Stimulated activated CD8-positive, alpha-beta memory T cell treated with anti-CD3 and anti-CD28 coated beads, Interleukin-2, amount 100 ng/mL, for 1 hour (primary cell): Measurements from ENCODE around the gene KRT37.

ENCODE experiments used
- DNase-seq, 2 donors: peaks; one replicate each; pipeline ENCODE4 v3.0.0-alpha.2; 2020; ENCODE audit warnings: low read depth in 2 of 2

Gene KRT37

DNA sequence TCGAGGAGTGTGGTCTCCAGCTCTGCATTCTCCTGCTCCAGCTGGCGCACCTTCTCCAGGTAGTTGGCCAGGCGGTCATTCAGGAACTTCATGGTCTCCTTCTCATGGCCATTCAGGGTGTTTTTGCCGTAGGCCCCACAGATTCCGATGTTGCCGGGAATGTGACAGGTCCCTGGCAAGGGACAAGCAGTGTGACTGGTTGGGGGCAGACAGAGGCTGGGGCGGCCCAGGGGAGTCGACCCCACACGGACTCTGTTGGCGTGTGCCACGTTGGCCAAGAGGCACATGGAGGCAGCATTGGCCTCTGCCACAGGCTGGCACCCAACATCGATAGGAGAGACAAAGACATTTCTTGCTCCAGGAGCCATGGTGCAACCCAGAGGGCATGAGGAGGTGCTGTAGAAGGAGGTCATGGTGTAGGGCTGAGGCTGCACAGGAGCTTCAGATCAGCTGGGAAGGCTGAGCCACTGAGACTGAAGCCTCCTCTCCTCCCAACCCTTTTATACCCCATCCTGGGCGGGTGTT lies at the start of gene KRT37:
Gene KRT37, minus strand, starts transcription at position 475 of the 525 bp plus-strand sequence. Its CDS starts 62 bp downstream, at position 413.
- DNase-seq: no peak

DNA sequence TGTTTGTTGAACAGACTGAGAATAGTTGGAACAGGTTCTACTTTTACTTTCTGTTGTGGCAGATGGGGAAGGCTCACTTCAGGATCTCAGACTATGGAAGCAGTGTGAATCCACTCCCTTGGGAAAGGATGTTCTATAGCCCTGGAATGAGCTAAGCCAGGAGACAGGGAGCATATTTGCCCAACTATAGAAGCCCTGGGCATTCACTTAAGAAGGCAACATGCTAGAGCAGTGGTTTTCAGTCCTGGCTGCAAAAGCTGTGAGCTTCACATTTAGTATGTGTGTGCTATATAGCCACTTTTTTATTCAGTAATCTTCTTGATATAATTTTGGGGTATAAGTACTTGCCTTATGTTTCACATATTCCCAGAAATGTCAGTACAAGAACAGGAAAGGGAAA lies 44.0 kb upstream of the KRT37 start:
- DNase-seq: no peak

DNA sequence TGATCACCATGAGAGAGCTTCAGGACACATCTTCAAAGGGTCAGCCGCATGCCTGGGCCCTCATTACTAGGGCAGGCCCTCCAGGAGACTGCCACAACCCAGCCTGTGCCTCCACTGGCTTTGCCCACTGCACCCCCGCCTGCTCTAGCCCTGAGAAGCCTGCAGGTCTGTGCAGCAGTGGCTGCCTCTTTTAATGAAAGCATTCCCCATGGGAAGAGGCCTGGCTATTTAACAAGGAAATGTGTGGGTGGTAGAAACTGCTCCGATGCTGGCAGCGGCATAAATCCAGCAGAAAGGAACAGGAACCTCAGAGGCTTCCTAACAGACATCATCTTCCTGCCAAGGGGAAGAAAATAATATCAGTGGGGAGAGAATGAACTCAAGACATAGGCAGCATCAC lies 43.2 kb upstream of the KRT37 start:
- DNase-seq: no peak

DNA sequence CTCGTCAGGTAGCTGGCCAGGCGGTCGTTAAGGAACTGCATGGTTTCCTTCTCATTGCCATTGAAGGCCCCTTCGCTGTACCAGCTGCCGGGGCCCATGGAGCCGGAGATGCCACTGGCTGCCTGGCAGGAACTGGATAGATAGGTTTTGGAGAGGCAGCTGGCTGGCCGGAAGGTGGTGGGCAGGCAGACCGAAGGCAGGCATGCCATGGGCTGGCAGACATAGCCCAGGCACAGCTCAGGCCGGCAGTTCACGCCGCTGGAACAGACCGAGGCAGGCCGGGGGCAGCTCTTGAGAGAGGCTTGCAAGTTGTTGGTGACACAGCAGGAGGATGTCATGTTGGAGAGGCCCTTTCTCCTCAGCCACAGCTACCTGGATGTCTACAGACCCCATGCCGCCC lies 42.6 kb upstream of the KRT37 start, which contains the start of gene KRT32:
Gene KRT32, minus strand, starts transcription at position 399 of the 400 bp plus-strand sequence. Its CDS starts 61 bp downstream, at position 338.
- DNase-seq: no peak

DNA sequence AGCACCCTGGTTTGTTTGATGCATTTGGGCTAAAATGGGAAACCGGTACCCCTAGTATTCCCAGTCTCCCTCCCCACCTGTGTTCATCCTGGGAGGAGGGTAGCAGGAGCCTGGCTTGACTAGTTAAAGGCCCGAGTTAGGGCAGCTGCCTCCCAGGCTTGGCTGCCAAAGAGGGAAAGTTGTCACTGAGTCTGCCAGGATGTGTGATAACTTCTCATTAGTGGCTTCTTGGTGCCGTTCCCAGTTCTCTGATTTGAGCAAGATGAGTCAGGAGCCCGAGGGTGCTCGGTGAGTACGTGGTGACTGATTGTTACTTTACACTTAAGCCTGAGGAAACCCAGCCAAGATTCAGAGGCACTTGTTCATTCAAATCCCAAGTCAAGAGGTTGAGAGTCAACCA lies 40.3 kb upstream of the KRT37 start:
- DNase-seq: no peak

DNA sequence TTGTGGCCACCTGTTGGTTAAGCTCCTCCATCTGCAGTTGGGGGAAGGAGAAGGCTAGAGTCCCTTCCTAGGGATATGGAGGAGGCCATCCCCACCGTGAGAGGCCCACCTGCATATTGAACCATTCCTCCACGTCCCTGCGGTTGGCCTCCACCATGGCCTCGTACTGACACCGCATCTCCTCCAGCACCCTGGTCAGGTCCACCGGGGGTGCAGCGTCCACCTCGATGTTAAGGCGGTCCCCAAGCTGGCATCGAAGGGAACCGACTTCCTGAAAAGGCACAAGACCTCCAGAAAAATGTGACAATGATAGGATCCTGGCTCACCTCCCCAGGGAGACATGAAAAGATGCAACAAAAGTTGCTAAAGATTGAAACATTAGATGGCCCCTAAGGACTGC lies 39.8 kb upstream of the KRT37 start:
- no peak for DNase-seq

DNA sequence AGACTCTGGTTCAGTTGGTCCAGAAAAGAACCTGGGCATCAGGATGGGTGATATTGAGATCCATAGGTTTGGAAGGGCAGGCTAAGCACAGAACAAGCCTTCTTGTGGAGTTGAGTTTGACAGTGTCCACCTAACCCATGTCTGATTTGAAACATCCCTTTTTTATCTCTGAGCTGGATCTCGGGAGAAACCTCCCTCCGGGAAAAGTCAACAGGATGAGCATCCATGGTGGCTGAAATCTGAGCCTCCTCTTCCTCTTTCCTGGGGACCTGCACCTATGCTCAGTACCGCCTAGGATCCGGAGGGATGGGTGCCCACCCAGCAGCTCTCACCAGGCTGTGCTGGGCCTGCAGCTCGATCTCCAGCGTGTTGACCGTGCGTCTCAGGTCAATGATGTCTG lies 39.4 kb upstream of the KRT37 start:
- no peak for DNase-seq

DNA sequence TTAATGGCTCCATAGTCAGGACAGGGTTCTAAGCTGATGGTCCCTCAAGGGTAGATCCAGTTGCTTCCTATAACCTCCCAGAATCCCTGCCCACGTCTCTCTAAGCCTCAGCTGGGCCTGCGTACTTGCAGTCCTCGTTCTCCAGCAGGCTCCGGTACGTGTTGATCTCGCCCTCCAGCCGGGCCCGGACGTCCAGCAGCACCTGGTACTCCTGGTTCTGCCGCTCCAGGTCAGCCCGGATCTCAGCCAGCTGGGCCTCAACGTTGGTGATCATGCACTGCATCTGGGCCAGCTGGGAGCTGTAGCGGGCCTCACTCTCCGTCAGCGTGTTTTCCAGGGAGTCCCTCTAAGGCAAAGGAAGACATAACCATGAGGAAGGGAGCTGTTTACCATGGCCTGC lies 38.3 kb upstream of the KRT37 start:
- DNase-seq: no peak

DNA sequence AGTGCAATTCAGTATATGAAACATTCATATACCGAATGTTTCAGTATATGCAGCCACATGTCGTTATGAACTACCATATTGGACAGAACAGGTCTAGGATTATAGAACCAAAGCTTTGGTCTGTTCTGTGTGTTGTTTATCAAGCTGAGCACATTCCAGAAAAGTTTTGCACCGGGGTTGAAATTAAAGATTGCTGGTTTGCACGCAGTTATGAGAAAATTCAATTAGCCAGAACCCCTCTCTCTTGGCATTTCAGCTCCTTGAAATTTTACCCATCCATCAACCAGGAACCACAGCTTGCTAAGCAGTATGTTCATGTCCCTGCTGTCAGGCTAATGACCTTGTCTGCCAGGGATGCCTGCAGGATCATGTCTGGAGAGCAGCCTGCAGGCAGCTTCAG lies 33.3 kb upstream of the KRT37 start:
- DNase-seq: no peak

DNA sequence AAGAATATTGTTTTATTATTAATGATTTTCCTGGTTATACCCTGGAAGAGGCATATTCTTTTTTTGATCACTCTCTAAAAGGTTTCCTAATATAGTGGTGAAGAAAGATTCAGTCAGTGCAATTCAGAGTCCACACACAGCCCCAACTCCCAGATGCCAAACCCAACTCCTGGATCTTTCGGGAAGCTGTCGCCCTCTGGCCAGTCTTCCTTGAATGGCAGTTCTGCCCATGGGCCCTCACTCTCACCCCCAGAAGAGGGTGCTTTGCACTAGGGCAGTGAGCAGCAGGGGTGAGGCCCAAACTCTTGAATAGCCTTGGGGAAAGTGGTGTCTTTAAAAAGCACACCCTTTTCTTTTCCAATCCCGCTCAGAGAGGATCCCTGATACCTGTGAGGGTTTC lies 31.8 kb upstream of the KRT37 start:
- DNase-seq: no peak

DNA sequence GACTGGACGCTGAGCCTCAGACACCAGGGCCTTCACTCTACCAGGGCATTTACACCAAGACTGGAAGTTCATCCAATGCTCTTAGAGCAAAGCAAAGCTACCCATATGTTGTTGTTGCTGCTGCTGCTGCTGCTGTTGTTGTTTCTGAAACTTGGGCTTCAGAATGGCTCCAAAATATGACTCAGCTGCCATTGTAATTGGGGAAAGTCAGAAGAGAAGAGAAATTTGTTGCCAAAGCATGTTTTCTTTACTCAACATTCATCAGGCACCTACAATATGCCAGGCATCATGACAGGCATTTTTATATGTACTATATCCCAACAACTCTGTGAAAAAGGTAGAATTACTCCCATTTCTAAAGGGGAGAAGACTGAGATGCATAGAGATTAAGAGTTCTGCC lies 30.9 kb upstream of the KRT37 start:
- no peak for DNase-seq

DNA sequence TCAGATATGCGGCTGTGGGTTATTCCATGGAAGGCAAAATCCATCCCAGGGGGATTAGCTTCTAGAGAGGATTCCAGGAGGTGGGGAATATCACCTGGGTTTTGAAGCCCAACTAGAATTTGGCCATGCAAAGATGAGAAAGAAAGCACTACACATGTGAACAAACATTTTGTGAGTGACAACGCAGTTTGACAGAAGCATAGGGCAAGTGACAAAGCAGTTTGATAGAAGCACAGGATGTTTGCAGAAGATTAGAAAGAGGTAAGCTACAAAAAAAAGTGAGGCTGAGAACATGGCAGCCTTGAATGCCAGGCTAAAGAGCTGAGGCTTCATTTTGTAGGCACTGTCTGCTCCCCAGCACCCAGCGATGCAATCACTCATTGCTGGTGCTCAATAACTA lies 28.7 kb upstream of the KRT37 start:
- no peak for DNase-seq

DNA sequence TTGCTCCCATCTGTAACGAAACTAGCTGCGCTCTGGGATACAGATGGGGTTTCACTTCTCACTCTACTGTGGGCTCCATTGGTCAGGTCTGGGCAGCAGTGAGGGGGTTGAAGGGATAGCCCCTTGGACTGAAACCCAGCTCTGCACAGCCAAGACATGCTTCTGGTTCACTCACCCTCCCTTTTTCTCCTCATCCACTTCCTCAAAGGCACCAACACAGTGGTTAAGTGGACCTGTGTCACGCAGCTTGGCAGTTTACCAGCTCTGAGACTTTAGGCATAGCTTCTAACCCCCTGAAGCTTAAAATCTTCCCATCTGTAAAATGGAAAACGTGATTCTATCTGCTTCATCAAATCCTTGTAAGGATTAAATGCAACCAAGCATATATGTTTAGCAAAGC lies 27.9 kb upstream of the KRT37 start:
- no peak for DNase-seq

DNA sequence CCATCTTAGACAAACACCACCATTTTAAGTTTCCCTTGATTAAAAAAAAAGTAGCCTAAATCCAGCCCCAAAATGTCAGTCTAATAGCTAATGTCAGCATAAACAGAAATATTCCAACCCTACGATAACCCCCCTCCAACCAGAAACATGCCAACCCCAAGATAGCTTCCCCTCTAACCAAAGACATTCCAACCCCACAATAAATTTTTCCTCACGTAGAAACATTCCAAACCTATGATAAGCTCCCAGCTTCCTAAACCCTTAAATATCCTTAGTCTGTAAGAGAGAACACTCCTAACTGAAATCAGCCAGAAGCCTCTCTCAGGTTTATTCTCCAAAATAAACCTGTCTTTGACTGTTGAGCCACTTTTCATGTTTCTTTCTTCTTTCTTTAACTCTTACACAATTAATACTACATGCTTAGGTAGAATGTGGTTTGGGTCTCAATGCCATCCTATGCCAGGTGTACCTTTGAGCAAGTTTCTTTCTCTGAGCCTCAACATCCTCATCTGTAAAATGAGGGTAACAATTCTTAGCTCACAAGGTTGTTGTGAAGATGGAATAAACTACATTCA lies 26.9 kb upstream of the KRT37 start:
- no peak for DNase-seq

DNA sequence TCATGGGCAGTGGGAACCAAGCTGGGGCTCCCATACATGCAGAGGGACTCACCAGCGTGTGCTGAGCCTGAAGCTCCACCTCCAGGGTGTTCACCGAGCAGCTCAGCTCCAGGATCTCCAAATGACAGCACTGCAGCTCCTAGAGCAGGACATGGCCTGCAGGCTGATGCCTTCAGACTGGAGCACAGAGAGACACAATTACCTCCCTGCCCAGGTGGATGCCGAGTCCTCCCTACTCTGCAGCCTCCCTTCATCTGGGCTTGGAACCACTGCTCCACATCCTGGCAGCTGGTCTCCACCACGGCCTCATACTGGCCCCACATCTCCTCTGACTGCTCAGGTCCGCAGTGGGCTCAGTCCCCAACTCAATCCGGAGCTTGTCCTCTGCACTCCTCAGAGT lies 24.6 kb upstream of the KRT37 start:
- no peak for DNase-seq

DNA sequence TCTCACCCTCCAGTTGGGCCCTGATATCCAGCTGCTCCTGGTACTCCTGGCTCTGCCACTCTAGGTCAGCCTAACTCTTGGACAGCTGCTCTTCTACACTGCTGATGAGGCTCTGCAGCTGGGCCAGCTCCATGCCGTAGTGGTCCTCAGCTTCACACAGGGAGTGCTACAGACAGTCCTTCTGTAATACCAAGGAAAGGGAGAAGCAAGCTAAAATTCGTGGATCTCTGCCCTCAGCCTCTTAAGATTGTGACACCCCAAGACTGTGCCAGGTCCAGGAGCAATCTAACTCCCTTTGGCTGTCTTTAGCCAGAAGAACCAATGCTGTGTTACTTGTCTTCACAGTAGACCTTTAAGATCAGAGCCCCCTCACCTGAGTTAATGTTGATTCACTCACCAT lies 24.1 kb upstream of the KRT37 start:
- DNase-seq: no peak

DNA sequence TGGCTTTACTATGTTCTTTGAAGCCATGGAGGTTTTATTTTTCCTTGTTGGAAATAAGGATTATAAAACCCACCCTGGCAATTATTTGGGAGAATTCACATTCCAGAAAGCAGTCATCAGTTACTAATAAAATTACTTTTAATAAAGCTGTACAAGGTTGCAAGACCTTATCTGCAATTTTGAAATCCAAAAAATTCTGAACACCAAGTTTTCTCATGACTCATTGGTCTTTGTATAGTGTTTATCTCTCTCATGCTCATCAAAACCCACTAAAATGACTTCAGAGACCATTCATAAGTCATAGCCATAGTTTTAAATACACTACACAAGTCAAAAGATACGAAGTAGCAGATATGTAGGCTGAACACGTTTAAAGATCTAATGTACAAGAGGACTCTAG lies 22.4 kb upstream of the KRT37 start:
- no peak for DNase-seq

DNA sequence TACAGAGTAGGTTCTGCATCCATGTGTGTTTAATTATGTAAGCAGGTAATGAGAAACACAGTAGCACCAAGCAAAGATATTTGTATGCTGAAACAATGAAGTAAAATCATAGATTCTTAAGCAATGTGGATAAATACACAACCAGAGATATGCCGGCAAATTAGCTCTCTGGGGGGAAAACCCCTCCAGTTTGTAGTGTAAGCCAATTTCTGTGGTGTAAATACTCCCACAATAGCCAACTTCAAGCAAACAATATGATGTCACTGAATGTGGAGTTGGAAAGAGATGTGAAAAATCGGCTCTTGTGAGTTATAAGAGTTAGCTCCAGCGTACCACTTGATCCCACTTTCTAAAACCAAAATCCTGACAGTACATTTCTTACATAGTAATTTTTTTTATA lies 20.3 kb upstream of the KRT37 start:
- DNase-seq: no peak

DNA sequence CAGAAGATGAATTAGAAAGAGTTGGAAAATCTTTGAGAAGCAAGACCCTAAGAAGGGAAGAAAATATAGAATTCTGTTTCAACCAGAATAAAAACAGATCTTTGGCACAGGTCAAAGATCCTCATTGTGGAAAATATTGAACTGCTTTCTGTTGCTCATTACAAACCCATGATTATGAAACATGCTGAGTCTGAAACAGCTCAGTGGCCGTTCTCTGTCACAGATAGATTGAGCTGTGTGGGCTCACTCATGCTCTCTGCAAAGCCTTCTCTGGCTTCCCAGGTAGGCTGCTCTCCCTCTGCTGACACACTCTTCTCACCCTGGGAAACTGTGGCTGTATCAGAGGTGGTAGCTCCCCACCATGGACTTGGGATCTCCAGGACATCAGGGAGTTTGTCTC lies 19.8 kb upstream of the KRT37 start:
- no peak for DNase-seq

DNA sequence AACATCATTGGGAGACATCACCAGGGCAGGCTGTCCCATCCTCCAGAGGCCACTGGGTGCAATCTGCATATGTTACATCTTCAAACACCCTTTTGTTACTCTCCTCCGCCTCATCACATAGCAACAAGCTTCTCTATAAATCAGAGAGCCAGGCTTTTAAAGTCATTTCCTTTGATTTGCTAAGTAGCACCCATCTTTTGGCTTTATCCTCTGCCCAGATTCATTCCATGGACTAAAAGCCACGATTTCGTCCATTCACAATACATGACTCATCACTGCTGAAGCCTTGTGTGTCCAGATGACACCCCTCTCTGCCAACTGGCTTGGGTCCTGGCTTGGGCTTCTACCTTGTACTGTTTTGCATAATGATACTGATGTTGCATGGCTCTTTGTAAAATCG lies 18.4 kb upstream of the KRT37 start:
- no peak for DNase-seq

DNA sequence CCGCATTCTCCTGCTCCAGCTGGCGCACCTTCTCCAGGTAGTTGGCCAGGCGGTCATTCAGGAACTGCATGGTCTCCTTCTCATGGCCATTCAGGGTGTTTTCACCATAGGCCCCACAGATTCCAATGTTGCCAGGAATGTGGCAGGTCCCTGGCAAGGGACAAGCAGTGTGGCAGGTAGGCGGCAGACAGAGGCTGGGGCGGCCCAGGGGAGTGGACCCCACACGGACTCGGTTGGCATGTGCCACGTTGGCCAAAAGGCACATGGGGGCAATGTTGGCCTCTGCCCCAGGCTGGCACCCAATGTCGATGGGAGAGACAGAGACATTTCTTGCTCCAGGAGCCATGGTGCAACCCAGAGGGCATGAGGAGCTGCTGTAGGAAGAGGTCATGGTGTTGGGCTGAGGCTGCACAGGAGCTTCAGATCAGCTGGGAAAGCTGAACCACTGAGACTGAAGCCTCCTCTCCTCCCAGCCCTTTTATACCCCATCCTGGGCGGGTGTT lies 16.2 kb upstream of the KRT37 start, which contains the start of gene KRT38:
Gene KRT38, minus strand, starts transcription at position 453 of the 503 bp plus-strand sequence. Its CDS starts 62 bp downstream, at position 391.
- DNase-seq: no peak

DNA sequence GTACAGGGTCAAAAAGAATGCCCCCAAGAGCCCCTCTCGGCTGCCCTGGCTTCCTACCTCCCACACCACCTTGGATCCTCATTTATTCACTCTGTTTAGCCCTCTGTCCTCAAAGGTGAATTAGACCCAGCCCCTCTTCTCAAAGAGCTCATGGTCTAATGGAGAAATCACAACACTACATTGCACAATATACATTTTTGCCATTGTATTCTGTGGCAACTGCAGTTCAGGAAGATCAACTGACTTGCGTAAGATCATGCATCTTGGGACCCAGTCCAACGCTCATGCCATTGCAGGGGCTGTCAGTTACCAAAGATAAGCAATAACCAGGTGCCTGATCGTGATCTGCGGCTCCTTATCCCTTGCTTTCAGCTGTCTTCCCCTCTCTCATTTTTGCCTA lies 15.0 kb upstream of the KRT37 start:
- no peak for DNase-seq

DNA sequence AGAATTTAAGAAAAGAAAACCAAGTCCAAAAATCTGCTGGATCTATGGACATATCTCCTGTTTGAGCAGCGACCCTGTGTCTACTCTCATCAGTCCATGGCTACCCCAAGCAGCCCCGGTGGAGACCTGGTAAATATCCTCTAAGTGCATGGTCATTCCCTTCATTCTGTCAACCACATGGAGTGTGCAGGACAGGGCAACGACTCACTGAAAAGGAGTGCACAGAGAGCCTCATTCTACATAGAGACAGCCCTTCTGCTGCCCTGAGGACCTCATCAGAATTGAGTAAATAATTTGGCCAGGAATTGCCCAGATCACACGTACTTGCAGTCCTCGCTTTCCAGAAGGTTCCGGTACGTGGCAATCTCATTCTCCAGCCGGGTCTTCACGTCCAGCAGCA lies 13.4 kb upstream of the KRT37 start:
- no peak for DNase-seq

DNA sequence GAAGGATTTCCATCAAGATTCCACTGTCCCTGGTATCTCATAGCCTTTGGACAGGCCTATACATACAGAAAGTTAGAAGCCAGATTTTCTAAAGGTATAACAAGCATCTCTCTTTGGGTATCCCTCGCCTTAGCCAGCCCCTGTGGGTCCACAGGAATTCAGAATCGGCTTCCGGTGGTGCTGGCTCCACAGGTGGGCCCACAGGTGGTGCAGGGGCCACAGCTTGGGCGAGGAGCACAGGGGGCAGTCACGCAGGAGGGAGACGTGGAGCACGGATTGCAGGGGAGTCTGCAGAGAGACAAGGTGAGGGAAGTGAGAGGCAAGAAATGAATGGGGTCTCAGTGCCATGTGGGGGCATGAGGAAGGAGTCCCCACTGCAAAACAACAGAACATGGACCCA lies 12.9 kb upstream of the KRT37 start:
- DNase-seq: no peak
